Fibroblast of skin of back (primary cell): ENCODE measurements around the gene CENPV.
"Not testable (repeated sequence)": the region's sequence is repeated elsewhere in the genome, so short reads cannot be mapped to it uniquely, and the experiment has no call there.

Experiments used
- DNase-seq: peaks from one replicate; pipeline ENCODE4 v3.0.0-alpha.2; 2013

The CENPV gene

GRCh38 chr17:16312061-16312460 is 41.2 kb downstream of the CENPV start:
- not testable (repeated sequence) for DNase-seq

- DNase-seq, result no peak
These were observed 47.1 kb downstream of the CENPV start for GRCh38 chr17:16306211-16306610.

- DNase-seq, result peak; percentile 35
These were observed 48.4 kb downstream of the CENPV start for GRCh38 chr17:16304830-16305229.

GRCh38 chr17:16302856-16303255 is 50.4 kb downstream of the CENPV start:
- DNase-seq, result no peak

GRCh38 chr17:16301963-16302855 is 51.1 kb downstream of the CENPV start:
- DNase-seq, result no peak

GRCh38 chr17:16300554-16300953 is 52.7 kb downstream of the CENPV start:
- DNase-seq, result no peak

- DNase-seq, result no peak
These were observed 55.1 kb downstream of the CENPV start for GRCh38 chr17:16298140-16298662.

- no peak for DNase-seq
These were observed 55.7 kb downstream of the CENPV start for GRCh38 chr17:16297367-16298139.

GRCh38 chr17:16296072-16296471 is 57.2 kb downstream of the CENPV start:
- DNase-seq, result not testable (repeated sequence)

GRCh38 chr17:16294560-16294959 is 58.7 kb downstream of the CENPV start:
- DNase-seq, result no peak

- no peak for DNase-seq
These were observed 59.3 kb downstream of the CENPV start for GRCh38 chr17:16293931-16294330.
